ENCODE measurements around the gene ADAM15. TPM values are rescaled to one million over a fixed set of nuclear protein-coding genes. Genes with fewer than 3 reads are reported as not detected.

ADAM15 gene
- total and polyA plus RNA-seq, 4 donors = 10.8 to 26.8 (median 17.5) TPM

DNA sequence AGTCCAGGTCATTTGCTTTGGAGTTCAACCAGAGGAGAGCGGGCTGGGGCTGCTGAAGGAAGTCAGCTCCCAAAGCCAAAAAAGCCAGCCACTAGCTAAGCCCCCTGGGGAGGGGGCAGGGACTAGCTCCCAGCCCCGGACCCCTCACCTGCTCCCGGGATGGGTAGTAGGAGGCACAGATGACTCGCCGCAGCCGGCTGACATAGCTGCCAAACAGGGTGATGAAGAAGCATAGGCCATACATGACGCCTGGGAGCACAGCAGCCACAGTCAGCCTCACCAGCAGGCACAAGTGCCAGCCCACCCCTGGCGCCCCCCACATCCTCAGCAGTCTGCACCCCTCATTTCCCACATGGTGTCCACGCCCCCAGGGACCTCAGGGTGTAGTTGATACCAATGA lies 25.0 kb upstream of the ADAM15 start (continued):
- TF ChIP-seq, protein P1, sequence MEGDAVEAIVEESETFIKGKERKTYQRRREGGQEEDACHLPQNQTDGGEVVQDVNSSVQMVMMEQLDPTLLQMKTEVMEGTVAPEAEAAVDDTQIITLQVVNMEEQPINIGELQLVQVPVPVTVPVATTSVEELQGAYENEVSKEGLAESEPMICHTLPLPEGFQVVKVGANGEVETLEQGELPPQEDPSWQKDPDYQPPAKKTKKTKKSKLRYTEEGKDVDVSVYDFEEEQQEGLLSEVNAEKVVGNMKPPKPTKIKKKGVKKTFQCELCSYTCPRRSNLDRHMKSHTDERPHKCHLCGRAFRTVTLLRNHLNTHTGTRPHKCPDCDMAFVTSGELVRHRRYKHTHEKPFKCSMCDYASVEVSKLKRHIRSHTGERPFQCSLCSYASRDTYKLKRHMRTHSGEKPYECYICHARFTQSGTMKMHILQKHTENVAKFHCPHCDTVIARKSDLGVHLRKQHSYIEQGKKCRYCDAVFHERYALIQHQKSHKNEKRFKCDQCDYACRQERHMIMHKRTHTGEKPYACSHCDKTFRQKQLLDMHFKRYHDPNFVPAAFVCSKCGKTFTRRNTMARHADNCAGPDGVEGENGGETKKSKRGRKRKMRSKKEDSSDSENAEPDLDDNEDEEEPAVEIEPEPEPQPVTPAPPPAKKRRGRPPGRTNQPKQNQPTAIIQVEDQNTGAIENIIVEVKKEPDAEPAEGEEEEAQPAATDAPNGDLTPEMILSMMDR (IDR thresholded peaks at IDR 0.05; ENCODE audit: low read depth, low read length, missing input control) = no peak
- TF ChIP-seq HNF4A (conservative IDR thresholded peaks at IDR 0.05) (no peak), NR2F2 (IDR thresholded peaks at IDR 0.05) (no peak)

GRCh38 chr1:155026588-155026987 lies 24.5 kb upstream of the ADAM15 start:
- H3K9ac ChIP-seq (ENCODE audit: low read depth in 1 of 2, low read length in 2 of 2) = no peak overlapping the region
- H3K27ac ChIP-seq (ENCODE audit: low read depth in 1 of 2, low read length in 2 of 2) = no peak overlapping the region
- no peaks in the 10 kb centered on the region for H3K9me3 ChIP-seq (ENCODE audit: control insufficient read depth in 4 of 4, low read length in 3 of 4)
- no peaks in the 10 kb centered on the region for H3K36me3 ChIP-seq (ENCODE audit: control insufficient read depth in 4 of 4, insufficient read depth in 3 of 4, low read depth in 1 of 4, low read length in 3 of 4)
- H3K27me3 ChIP-seq (ENCODE audit: control insufficient read depth in 4 of 4, insufficient read depth in 4 of 4, low read length in 3 of 4) = no peaks in the 10 kb centered on the region
- no peak for DNase-seq (ENCODE audit: low spot score)
- H3K4me3 ChIP-seq (ENCODE audit: low read depth in 1 of 3, low read length in 3 of 3) = no peak overlapping the region
- TF ChIP-seq TAF1 (conservative IDR thresholded peaks at IDR 0.05) = no peak
- no peak for TF ChIP-seq SP1 (IDR thresholded peaks at IDR 0.05)
- TF ChIP-seq NR2F2 (IDR thresholded peaks at IDR 0.05) = no peak
- no peak for TF ChIP-seq HNF4A (conservative IDR thresholded peaks at IDR 0.05)
- no peak for TF ChIP-seq FOXA2 (IDR thresholded peaks at IDR 0.05)
- TF ChIP-seq HNF4G (IDR thresholded peaks at IDR 0.05) = no peak
- TF ChIP-seq, protein P1 (IDR thresholded peaks at IDR 0.05; ENCODE audit: low read depth, low read length, missing input control) = no peak
- TF ChIP-seq, protein P2, sequence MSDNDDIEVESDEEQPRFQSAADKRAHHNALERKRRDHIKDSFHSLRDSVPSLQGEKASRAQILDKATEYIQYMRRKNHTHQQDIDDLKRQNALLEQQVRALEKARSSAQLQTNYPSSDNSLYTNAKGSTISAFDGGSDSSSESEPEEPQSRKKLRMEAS (IDR thresholded peaks at IDR 0.05) = no peak
- no peak for TF ChIP-seq RAD21 (IDR thresholded peaks at IDR 0.05)
- TF ChIP-seq, protein P3, sequence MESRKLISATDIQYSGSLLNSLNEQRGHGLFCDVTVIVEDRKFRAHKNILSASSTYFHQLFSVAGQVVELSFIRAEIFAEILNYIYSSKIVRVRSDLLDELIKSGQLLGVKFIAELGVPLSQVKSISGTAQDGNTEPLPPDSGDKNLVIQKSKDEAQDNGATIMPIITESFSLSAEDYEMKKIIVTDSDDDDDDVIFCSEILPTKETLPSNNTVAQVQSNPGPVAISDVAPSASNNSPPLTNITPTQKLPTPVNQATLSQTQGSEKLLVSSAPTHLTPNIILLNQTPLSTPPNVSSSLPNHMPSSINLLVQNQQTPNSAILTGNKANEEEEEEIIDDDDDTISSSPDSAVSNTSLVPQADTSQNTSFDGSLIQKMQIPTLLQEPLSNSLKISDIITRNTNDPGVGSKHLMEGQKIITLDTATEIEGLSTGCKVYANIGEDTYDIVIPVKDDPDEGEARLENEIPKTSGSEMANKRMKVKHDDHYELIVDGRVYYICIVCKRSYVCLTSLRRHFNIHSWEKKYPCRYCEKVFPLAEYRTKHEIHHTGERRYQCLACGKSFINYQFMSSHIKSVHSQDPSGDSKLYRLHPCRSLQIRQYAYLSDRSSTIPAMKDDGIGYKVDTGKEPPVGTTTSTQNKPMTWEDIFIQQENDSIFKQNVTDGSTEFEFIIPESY (IDR thresholded peaks at IDR 0.05) = no peak
- no peak for TF ChIP-seq GABPA (IDR thresholded peaks at IDR 0.05 in 1 of 2, conservative IDR thresholded peaks at IDR 0.05 in 1 of 2)
- no peak for TF ChIP-seq RXRA (IDR thresholded peaks at IDR 0.05)
- TF ChIP-seq JUND (IDR thresholded peaks at IDR 0.05) = no peak
- TF ChIP-seq, protein P4, sequence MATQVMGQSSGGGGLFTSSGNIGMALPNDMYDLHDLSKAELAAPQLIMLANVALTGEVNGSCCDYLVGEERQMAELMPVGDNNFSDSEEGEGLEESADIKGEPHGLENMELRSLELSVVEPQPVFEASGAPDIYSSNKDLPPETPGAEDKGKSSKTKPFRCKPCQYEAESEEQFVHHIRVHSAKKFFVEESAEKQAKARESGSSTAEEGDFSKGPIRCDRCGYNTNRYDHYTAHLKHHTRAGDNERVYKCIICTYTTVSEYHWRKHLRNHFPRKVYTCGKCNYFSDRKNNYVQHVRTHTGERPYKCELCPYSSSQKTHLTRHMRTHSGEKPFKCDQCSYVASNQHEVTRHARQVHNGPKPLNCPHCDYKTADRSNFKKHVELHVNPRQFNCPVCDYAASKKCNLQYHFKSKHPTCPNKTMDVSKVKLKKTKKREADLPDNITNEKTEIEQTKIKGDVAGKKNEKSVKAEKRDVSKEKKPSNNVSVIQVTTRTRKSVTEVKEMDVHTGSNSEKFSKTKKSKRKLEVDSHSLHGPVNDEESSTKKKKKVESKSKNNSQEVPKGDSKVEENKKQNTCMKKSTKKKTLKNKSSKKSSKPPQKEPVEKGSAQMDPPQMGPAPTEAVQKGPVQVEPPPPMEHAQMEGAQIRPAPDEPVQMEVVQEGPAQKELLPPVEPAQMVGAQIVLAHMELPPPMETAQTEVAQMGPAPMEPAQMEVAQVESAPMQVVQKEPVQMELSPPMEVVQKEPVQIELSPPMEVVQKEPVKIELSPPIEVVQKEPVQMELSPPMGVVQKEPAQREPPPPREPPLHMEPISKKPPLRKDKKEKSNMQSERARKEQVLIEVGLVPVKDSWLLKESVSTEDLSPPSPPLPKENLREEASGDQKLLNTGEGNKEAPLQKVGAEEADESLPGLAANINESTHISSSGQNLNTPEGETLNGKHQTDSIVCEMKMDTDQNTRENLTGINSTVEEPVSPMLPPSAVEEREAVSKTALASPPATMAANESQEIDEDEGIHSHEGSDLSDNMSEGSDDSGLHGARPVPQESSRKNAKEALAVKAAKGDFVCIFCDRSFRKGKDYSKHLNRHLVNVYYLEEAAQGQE (IDR thresholded peaks at IDR 0.05) = no peak
- TF ChIP-seq FOXA1 (IDR thresholded peaks at IDR 0.05) = no peak
- no peak for TF ChIP-seq YY1 (IDR thresholded peaks at IDR 0.05)
- TF ChIP-seq EGR1 (IDR thresholded peaks at IDR 0.05; ENCODE audit: low read depth in 2 of 2) = no peak
- TF ChIP-seq, protein P5, sequence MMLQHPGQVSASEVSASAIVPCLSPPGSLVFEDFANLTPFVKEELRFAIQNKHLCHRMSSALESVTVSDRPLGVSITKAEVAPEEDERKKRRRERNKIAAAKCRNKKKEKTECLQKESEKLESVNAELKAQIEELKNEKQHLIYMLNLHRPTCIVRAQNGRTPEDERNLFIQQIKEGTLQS (IDR thresholded peaks at IDR 0.05) = no peak
- WGBS = 94% methylated on average over 6 of the region's 6 CpGs
- peaks cover 0 to 19% (median 11%) of the 10 kb centered on the region in 4 donors for H3K4me1 ChIP-seq (ENCODE audit: control insufficient read depth in 4 of 4, insufficient read depth in 4 of 4, low read length in 3 of 4)
